Thymus (tissue), 14 donors: Measurements from ENCODE around the gene COX18. TPM values are rescaled to one million over a fixed set of nuclear protein-coding genes. Genes with fewer than 3 reads are reported as not detected.
A peak's percentile ranks its signal among the peaks of the same experiment; 100 is the strongest.

Source experiments
- DNase-seq, 9 donors: peaks; one replicate each; pipeline ENCODE4 v3.0.0-alpha.2; 2013; ENCODE audit warnings: low spot score in 9 of 9, low read depth in 6 of 9, missing footprints in 1 of 9
- H3K27ac ChIP-seq, 2 donors: one replicate each; pipeline ENCODE4 v1.5.1; 2013; ENCODE audit warnings: control low read depth in 1 of 2, low read depth in 1 of 2, low read length in 1 of 2, mild to moderate bottlenecking in 1 of 2, moderate library complexity in 1 of 2
- H3K27me3 ChIP-seq, 2 donors: one replicate each; pipeline ENCODE4 v1.5.1; 2013; ENCODE audit warnings: low read length in 1 of 2; ENCODE audit not compliant: control insufficient read depth in 2 of 2, insufficient read depth in 1 of 2
- H3K36me3 ChIP-seq, 2 donors: one replicate each; pipeline ENCODE4 v1.5.1; 2013; ENCODE audit warnings: low read length in 1 of 2, mild to moderate bottlenecking in 1 of 2, moderate library complexity in 1 of 2; ENCODE audit not compliant: control insufficient read depth in 2 of 2, insufficient read depth in 2 of 2
- H3K4me1 ChIP-seq, 2 donors: one replicate each; pipeline ENCODE4 v1.5.1; 2013; ENCODE audit warnings: low read length in 2 of 2; ENCODE audit not compliant: control insufficient read depth in 2 of 2, insufficient read depth in 2 of 2
- H3K4me3 ChIP-seq, 2 donors: one replicate each; pipeline ENCODE4 v1.5.1; 2013; ENCODE audit warnings: low read length in 2 of 2, control low read depth in 1 of 2, mild to moderate bottlenecking in 1 of 2
- H3K9me3 ChIP-seq, 2 donors: one replicate each; pipeline ENCODE4 v1.5.1; 2013; ENCODE audit warnings: low read length in 1 of 2, mild to moderate bottlenecking in 1 of 2; ENCODE audit not compliant: control insufficient read depth in 2 of 2, insufficient read depth in 1 of 2
- WGBS: extraction: QIAGEN DNeasy Blood & Tissue Kit; methylation state at CpG from one replicate; pipeline ENCODE4 v1.1.7; 2013; 5-methylcytosine and 5-hydroxymethylcytosine counted together
- long read RNA-seq, 10 donors: transcript quantifications; one replicate each; lab custom pipeline, GENCODE V29; 2026
- polyA plus RNA-seq: library from polyadenylated mRNA; stranded (reverse); fragments of 200-250 nt; gene quantifications from one replicate; pipeline ENCODE4 v1.2.3, GENCODE V29; 2013
- total RNA-seq: library from RNA; stranded (reverse); fragments of 120-200 nt; gene quantifications from one replicate; pipeline ENCODE4 v1.2.4, GENCODE V29; 2013
- donor health status: healthy.

The COX18 gene, protein sequence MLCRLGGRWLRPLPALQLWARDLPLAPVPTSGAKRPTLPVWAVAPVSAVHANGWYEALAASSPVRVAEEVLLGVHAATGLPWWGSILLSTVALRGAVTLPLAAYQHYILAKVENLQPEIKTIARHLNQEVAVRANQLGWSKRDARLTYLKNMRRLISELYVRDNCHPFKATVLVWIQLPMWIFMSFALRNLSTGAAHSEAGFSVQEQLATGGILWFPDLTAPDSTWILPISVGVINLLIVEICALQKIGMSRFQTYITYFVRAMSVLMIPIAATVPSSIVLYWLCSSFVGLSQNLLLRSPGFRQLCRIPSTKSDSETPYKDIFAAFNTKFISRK
- 13.2 TPM for total RNA-seq
- 14.5 TPM for polyA plus RNA-seq
- long read RNA-seq, donor 1: 0 reads
- long read RNA-seq, donor 2: 0 reads
- long read RNA-seq, donor 3, full-length matches to known transcripts: 5 of 5 reads
- long read RNA-seq, donor 3, partial matches to known transcripts: 0 of 5 reads
- long read RNA-seq, donor 3, other reads (novel, unspliced or antisense): 0 of 5 reads
- long read RNA-seq, donor 4, partial matches to known transcripts: 0 of 1 reads
- long read RNA-seq, donor 4, other reads (novel, unspliced or antisense): 0 of 1 reads
- long read RNA-seq, donor 5, full-length matches to known transcripts: 4 of 4 reads
- long read RNA-seq, donor 5, partial matches to known transcripts: 0 of 4 reads
- long read RNA-seq, donor 5, other reads (novel, unspliced or antisense): 0 of 4 reads
- long read RNA-seq, donor 6, full-length matches to known transcripts: 2 of 2 reads
- long read RNA-seq, donor 6, partial matches to known transcripts: 0 of 2 reads
- long read RNA-seq, donor 6, other reads (novel, unspliced or antisense): 0 of 2 reads
- long read RNA-seq, donor 7, full-length matches to known transcripts: 1 of 1 reads
- long read RNA-seq, donor 7, partial matches to known transcripts: 0 of 1 reads
- long read RNA-seq, donor 7, other reads (novel, unspliced or antisense): 0 of 1 reads
- long read RNA-seq, donor 8, full-length matches to known transcripts: 3 of 3 reads
- long read RNA-seq, donor 8, partial matches to known transcripts: 0 of 3 reads
- long read RNA-seq, donor 8, other reads (novel, unspliced or antisense): 0 of 3 reads
- long read RNA-seq, donor 9, full-length matches to known transcripts: 1 of 1 reads
- long read RNA-seq, donor 9, partial matches to known transcripts: 0 of 1 reads
- long read RNA-seq, donor 9, other reads (novel, unspliced or antisense): 0 of 1 reads
- long read RNA-seq, donor 10: 0 reads

DNA sequence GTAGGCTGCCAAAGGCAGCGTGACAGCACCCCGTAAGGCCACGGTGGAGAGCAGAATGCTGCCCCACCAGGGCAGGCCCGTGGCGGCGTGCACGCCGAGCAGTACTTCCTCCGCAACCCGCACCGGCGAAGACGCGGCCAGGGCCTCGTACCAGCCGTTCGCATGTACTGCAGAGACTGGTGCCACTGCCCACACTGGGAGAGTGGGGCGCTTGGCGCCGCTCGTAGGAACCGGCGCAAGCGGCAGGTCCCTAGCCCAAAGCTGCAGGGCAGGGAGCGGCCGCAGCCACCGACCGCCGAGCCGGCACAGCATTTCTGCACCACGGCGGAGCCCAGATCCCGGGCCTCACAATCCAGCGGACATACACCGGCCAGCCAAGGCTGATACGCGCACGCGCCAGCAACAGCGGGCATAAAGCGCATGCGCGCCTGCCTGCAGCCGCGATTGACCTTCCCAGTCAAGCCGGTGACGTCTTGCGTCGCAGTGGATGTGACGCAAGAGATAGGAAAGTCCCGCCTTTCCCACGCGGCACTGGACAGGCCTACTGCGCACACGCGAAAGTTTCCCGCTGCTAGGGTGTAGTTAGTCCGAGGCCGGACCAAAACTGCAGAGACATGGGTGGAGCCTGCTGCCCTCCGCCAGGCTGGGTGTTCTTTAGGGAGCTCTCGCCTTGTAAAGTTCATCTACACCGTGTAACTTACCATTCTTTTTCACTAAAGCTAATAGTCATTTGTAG is at the start of gene COX18:
Gene COX18 (minus strand): TSS at position 379 of the 736 bp plus-strand sequence. CDS start 67 bp downstream, at position 312.
- Histone ChIP-seq H3K4me1 (peaks cover 5 to 14% of the 10 kb centered on the region in 2 donors), H3K9me3 (no peaks in the 10 kb centered on the region), H3K4me3 (peak within 1 kb of the TSS; percentile 71 to 93), H3K27me3 (no peaks in the 10 kb centered on the region), H3K27ac (peak within 1 kb of the TSS; percentile 100), H3K36me3 (peaks cover 4 to 14% of the 10 kb centered on the region in 2 donors)
- peak; percentile 86 to 97 (median 91) for DNase-seq
- WGBS: under 1% methylated on average over 62 of the region's 62 CpGs

DNA sequence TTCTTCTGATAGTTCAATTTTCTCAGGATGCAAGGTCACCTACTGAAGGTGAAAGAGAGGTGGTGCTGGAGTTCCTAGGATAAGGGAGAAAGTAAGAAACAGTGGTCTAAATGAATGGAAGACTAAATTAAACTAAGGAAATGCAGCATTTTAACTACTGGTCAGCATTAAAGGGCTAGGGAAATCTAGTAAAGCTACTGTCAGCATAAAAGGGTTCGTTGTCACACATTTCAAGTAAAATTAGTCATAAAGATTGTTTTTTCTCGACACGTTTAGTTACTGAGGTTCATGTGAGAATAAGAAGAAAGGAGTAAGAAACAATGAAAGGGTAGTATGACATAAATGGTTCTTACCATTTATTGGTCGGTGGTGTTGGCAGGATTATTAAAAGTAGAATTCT is 40.0 kb upstream of the COX18 start:
- WGBS: 99% methylated on average over 4 of the region's 4 CpGs
- peaks cover 14 to 69% of the 10 kb centered on the region in 2 donors for H3K36me3 ChIP-seq

DNA sequence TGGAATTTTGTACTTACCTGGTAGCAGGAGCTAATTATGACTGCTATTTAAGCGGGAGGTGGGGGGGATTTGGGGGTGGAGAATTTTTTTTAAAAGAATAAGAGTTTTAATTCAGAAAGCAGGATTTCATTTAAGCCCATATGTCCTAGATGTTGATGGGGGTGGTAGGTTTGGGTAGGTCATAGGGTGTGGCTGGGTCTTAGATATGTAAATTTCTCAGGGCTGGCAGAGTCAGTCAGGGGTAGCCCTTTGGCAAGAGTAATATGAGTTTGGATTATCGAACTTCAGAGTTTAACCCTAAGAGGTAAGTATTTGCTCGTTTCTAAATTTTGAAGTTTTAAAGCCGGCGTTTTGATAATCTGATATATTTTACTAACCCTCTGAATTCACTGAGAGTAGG is 35.2 kb upstream of the COX18 start:
- no peaks in the 10 kb centered on the region for H3K27me3 ChIP-seq
- H3K4me1 ChIP-seq: no peaks in the 10 kb centered on the region
- no peak overlapping the region for H3K27ac ChIP-seq
- WGBS: 88% methylated on average over 5 of the region's 5 CpGs
- peaks cover 33 to 73% of the 10 kb centered on the region in 2 donors for H3K36me3 ChIP-seq
- H3K4me3 ChIP-seq: no peak overlapping the region
- H3K9me3 ChIP-seq: no peaks in the 10 kb centered on the region
- no peak for DNase-seq

More for the DNA sequence above, 40.0 kb upstream of the COX18 start:
- no peaks in the 10 kb centered on the region for H3K4me1 ChIP-seq
- no peak for DNase-seq
- no peak overlapping the region for H3K4me3 ChIP-seq
- H3K9me3 ChIP-seq: no peaks in the 10 kb centered on the region
- H3K27ac ChIP-seq: no peak overlapping the region
- no peaks in the 10 kb centered on the region for H3K27me3 ChIP-seq

DNA sequence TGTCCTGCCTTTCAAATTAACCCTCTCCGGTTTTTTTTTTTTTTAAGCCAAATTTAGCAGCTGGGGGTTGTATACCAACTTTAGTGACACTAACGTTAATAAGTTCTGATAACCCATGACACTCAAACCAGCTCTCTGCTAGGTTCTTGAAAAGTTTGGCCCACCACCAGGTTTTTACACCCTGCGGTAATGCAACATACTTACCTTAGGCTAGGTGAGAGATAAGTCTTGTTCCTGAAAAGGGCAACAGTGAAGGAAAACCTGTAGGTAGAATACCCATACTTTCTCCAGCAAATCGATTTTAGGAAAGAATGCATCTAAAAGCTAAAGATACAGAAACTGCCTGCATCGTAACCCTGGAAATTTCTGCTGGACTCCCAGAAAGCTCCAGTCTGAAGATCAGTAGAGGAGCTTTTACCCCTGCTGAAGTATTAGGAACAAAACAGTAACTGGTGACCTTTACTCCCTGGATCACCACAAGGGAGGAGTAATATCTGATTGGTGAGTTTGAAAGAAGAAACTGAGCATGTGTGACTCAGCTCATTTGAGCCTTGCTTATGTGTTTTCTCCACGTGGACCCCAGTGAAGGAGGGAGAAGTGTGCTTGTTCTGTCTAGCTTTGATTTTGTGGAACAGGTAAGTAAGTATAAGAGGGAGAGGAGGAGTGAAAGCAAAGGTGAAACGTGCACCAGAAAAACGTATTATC is 34.4 kb upstream of the COX18 start:
- H3K27ac ChIP-seq: no peak overlapping the region
- peaks cover 36 to 72% of the 10 kb centered on the region in 2 donors for H3K36me3 ChIP-seq
- 96% methylated on average over 8 of the region's 8 CpGs for WGBS

DNA sequence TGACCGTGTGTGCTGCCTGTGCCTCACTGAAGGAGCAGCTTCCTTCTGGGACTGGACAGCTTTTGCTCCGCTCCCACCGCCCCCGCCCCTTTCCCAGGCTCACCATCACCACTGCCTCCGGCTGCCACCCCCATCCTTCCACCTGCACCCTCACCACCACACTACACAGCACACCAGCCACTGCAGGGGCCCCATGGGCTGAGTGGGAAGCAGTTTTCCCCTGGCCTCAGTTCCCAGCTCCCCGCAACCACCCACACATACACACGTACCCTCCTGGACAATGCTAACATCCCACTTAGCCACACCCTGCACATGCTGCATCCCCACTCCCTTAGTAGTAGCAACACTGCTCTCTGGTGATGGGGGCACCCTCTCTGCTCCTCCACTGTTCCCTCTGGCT is 29.6 kb upstream of the COX18 start:
- no peak for DNase-seq
- no peaks in the 10 kb centered on the region for H3K27me3 ChIP-seq
- no peak overlapping the region for H3K4me3 ChIP-seq
- H3K4me1 ChIP-seq: no peaks in the 10 kb centered on the region
- H3K9me3 ChIP-seq: no peaks in the 10 kb centered on the region
- H3K36me3 ChIP-seq: peaks cover 36 to 72% of the 10 kb centered on the region in 2 donors
- no peak overlapping the region for H3K27ac ChIP-seq
- 98% methylated on average over 7 of the region's 7 CpGs for WGBS

More for the DNA sequence above, 34.4 kb upstream of the COX18 start:
- H3K4me3 ChIP-seq: no peak overlapping the region
- no peak for DNase-seq
- no peaks in the 10 kb centered on the region for H3K27me3 ChIP-seq
- H3K4me1 ChIP-seq: no peaks in the 10 kb centered on the region
- no peaks in the 10 kb centered on the region for H3K9me3 ChIP-seq

DNA sequence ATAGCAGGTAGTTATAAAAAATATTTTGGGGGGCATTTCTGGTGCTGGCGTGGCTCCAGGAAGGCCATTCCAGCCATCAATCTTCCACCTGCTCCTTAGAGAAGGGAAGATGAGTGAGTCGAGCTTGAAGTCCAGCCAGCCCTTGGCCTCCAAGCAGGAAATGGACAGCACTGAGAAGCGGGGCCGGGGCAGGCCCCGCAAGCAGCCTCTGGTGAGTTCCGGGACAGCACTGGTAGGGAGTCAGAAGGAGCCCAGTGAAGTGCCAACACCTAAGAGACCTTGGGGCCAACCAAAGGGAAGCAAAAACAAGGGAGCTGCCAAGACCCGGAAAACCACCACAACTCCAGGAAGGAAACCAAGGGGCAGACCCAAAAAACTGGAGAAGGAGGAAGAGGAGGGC is 29.2 kb upstream of the COX18 start:
- 97% methylated on average over 7 of the region's 7 CpGs for WGBS
- Histone ChIP-seq H3K36me3 (peaks cover 33 to 72% of the 10 kb centered on the region in 2 donors), H3K4me3 (no peak overlapping the region), H3K27ac (no peak overlapping the region), H3K27me3 (no peaks in the 10 kb centered on the region), H3K4me1 (no peaks in the 10 kb centered on the region), H3K9me3 (no peaks in the 10 kb centered on the region)
- DNase-seq: no peak

DNA sequence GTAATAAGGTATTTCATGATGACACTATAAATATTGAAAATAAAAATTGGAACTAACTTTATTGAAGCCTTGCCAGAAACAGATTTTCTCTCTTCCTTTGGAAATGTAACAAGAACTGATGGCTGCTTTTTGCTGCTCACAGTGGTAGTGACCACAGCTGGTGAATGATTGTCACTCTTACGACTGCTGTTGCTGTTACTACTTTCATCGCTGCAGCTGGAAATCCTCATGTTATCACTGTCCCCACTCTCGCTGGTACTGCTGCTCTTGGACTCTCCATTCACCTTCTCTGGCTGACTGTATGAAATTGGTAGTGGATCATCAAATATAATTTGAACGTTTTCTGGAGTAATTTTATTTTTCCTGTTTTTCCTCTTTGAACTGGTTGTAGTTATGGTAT is 28.5 kb upstream of the COX18 start:
- no peaks in the 10 kb centered on the region for H3K4me1 ChIP-seq
- no peaks in the 10 kb centered on the region for H3K9me3 ChIP-seq
- H3K27me3 ChIP-seq: no peaks in the 10 kb centered on the region
- 96% methylated on average over 4 of the region's 4 CpGs for WGBS
- no peak overlapping the region for H3K4me3 ChIP-seq
- H3K27ac ChIP-seq: no peak overlapping the region
- H3K36me3 ChIP-seq: peaks cover 33 to 77% of the 10 kb centered on the region in 2 donors
- no peak for DNase-seq

DNA sequence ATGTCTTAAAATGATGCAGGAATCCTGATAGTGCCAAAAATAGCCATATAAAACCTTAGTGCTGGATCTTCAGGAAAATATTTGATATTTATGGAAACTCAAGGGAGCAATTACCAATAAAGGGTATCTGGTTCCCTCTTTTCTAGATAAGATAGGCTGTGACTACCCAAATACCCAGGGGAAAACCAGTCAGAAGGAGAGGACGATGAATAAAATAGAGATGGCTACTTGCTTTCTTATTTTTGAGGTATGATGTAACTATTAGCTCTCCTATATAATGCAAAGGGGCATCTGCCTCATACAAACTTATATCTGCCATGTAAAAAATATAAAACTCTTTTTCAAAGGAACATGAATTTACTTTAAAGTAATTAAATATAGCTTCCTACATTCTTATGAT is 23.4 kb upstream of the COX18 start:
- Histone ChIP-seq H3K27ac (no peak overlapping the region), H3K4me3 (no peak overlapping the region), H3K36me3 (peaks cover 25 to 66% of the 10 kb centered on the region in 2 donors), H3K9me3 (no peaks in the 10 kb centered on the region), H3K4me1 (no peaks in the 10 kb centered on the region), H3K27me3 (no peaks in the 10 kb centered on the region)
- DNase-seq: no peak
- 98% methylated on average over 1 of the region's 1 CpG for WGBS
